ENCODE measurements around the gene ACTN2.

DNA sequence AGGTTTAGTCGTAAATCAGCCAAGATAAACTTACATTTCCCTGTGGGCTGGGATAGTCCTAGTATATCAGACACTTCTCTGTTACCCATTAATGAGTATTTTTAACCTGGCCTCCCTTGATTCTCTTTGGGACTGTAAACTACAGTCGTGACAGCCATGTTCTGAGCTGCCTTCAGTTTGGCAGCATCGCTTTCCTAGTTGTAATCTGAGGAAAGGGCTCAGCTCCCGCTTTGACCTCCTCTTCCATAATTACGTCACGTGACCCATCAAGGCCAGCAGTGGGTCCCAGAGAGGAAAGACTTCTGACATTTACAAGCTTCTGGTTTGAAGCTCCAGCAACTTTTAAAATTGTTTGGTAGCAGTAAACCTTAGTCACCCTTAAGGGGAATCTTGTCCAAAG lies 74.2 kb downstream of the ACTN2 start:
- TF ChIP-seq, protein P1, sequence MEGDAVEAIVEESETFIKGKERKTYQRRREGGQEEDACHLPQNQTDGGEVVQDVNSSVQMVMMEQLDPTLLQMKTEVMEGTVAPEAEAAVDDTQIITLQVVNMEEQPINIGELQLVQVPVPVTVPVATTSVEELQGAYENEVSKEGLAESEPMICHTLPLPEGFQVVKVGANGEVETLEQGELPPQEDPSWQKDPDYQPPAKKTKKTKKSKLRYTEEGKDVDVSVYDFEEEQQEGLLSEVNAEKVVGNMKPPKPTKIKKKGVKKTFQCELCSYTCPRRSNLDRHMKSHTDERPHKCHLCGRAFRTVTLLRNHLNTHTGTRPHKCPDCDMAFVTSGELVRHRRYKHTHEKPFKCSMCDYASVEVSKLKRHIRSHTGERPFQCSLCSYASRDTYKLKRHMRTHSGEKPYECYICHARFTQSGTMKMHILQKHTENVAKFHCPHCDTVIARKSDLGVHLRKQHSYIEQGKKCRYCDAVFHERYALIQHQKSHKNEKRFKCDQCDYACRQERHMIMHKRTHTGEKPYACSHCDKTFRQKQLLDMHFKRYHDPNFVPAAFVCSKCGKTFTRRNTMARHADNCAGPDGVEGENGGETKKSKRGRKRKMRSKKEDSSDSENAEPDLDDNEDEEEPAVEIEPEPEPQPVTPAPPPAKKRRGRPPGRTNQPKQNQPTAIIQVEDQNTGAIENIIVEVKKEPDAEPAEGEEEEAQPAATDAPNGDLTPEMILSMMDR (IDR thresholded peaks at IDR 0.05) = no peak
- TF ChIP-seq POLR2A (IDR thresholded peaks at IDR 0.05; ENCODE audit: low read depth) (no peak), EP300 (IDR thresholded peaks at IDR 0.05) (no peak)
